ENCODE measurements around the gene SLAMF9.

Gene SLAMF9

DNA sequence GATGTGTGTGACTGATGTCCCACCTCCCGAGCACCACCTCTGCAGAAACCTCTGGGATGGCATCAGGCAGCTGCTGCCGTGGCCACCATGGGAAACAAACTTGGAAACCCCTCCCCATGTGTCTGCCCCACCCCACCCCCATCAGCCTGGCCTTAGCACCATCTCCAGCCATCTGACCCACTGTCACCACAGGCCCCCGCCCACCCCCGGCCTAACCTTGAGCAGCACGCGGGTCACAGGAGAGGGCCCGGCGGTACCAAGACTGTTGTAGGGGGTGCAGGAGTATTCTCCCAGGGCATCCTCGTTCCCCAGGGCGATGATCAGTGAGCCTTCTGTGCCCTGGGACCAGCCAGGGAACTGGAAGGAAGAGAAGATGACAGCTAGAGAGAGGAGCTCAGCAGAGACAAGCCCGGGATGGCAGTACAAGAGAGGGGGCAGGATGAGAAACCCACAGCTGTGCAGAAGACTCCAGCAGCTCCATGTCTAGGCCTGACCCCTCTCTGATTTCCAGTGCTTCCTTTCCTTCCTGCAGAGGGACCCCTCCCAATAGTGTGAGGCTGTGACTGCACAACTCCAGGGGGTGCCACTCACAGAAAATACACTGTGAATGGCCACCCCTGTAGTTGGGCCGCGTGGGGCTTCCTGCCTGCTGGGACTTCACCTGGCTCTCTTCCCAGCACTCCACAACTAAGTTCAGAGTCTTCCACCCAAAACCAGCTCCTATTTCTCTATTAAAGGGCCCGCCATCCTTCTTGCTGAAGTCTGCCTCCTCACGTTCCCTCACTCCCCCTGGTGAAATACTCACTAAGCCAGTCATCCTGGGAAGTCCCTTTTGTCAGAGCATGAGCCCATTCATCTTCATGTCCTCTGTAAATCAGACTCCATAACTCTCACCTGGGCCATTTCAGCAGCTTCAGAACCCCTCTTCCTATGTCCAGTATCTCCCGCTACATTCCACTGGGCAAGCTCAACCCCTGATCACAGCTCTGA lies 21.4 kb downstream of the SLAMF9 start:
- DNase-seq = no peak

DNA sequence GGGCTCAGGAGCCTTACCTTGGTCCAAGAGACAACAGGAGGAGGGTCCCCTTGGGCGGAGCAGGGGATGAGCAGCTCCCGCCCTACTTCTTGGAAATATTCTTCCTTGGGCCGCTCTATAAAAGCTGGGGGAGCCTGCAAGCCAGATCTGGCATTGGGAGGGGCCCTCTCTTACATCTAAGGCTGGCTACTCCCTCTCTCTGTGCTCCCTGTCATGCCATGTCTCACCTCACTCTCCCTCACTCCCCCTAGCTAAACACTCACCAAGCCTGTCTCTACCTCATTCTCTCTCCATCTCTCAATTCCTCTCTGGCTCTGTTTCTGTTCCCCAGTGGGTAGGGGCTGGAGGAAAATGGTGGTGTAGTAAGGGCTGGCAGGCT lies 22.3 kb downstream of the SLAMF9 start:
- DNase-seq = no peak

DNA sequence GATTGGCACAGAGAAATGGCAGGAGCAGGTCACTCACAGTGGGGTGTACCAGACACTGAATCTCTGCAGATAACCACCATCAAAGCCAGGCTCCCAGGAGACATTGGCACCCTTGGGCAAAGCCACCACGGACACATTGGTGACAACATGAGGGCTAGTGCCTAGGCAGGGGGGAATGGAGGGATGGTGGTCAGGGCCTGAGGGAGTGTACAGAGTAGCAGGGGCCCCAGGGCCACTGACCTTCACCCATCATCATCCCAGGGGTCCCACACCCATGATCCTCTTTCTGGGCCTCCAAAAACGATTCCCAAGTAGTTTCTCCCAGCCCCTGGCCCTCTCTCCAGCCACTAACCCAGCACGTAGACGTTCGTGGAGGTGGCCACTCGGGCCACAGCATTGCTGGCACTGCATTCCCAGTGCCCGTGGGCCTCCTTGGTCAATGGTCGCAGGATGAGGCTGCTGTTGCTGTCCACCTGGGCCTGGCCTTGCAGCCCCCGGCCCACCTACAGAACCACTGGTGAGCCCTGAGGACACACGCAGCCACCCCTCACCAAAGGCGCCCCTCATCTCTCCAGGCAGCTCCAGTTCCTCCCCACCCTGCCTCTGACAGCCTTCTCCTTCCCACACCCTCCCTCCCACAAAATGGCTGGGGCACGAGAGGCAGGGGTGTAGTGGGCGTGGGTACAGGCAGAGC lies 22.8 kb downstream of the SLAMF9 start:
- DNase-seq = no peak

DNA sequence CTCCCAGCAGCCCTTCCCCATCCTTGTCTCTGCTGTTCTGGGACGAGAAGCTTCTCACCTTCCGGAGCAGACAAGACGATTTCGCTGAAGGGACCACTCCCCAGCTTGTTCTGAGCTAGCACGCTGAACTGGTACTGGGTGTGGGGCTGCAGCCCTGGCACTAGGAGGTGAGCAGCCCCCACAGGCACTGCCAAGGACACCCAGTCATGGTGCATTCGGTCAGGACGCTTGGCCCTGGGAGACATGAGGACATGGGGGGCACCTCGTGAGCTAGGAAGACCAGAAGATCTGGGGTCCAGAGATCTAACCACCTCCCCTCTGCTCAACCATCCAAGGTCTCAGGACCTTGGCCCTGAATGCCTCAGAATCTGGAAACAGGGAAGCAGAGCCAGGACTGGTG lies 23.4 kb downstream of the SLAMF9 start:
- DNase-seq = no peak

DNA sequence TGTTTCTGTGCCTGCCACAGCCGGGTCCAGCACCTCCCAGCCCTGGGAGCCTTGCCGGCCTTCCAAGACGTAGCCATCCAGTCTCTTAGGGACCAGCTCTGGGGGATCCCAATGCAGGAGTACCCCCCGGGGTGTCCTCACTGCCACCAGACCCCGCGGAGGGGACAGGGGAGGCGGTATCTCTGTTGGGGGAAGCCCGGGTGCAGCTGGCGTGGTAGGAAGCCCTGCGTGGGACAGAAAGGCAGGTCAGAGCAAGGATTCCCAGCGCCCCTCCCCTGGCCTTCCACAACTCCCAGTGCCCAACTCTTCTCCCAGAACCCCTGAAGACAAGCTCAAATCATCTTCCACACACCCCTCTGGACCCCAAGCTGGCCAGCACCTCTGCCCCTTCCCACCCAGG lies 23.8 kb downstream of the SLAMF9 start:
- no peak for DNase-seq

DNA sequence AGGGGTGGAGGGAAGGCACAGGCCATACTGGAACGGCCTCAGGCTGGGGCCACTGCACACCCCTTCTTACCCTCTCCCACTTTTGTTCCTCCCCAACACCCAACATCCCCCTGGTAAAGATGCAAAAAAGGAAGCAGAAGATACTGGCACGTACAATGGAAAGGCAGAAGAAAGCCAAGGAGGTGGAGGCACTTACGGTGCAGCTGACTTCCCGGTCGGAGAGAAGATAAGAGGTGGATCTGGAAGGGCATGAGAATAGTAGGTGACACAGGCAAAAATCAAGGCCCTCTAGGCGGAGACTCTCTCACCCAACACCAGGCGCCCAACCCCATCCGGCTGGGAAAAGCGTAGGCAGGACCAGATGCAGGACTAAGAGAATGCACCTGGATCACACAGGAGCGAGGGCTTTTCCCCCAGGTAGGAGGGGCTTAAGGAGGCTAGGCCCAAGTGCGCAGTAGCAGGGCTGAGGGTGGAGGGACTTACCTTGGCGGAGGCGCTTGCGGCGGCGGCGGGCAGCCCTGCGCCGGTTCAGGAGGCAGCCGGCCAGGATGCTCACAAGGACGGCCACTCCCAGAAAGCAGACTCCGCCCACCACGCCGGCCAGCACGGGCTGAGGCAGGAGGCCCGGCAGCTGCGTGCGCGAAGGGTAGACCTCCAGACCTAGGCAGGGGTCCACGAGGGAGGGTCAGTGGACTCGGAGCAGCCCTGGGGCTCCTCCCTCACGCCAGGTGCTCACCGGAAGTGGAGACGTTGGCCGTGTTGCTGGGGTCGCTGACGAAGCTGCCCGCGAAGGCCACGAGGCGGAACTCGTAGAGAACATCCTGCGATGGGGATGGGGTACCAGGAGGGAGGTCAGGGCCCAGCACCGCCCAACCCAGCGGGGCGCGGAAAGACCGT lies 24.6 kb downstream of the SLAMF9 start:
- no peak for DNase-seq

DNA sequence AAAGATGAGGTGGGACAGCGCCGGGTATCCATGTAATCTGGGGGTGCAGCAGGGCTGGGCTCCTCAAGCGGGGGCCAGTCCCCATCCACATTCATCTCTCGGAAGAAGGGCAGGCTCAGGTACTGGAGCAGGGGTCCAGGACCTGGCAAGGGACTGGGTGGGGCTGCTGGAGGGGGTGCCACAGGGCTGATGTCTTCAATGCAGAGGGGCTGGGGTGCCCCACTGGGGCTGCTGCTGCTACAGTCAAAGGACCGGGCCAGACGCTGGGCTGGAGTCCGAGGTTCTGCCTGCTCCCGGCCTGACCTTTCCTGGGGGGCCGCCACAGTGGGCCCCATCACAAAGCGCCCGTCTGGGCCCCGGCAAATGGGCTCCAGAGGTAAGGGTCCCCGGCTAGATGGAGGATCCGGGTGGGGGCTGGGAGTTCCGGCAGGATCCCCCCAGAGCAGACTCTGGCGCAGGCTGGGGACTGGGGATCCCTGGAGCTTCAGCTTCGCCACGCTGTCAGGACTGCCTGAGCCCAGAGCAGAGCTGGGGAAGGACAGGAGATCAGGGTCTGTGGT lies 25.5 kb downstream of the SLAMF9 start:
- DNase-seq = no peak

DNA sequence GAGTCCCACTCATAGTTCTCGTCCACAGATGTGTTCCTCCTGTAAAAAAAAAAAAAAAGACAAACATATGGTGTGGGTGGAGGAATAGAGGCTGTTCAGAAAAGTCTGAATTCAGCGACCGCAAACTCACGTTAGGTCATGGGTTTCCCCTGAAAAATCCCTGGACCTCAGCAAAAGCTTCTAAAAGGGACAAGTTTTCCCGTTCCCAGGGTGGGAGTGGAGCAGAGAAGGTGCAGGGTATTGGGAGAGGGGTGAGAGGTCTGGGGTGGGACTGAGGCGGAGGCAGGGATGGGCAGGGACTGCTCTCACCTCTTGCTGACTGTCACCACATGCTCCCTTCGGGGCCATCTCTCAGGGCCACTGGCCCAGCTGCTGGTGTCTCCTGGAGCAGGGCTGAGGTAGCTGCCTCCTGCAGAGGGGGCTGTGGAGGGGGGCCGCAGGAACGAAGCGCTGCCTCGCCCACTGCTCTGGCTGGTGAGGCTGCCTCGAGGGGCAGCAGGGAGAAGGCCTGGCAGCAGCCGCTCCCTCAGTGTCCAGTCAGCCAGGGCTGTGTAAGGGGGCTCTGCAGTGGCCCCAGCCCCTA lies 26.1 kb downstream of the SLAMF9 start:
- no peak for DNase-seq

DNA sequence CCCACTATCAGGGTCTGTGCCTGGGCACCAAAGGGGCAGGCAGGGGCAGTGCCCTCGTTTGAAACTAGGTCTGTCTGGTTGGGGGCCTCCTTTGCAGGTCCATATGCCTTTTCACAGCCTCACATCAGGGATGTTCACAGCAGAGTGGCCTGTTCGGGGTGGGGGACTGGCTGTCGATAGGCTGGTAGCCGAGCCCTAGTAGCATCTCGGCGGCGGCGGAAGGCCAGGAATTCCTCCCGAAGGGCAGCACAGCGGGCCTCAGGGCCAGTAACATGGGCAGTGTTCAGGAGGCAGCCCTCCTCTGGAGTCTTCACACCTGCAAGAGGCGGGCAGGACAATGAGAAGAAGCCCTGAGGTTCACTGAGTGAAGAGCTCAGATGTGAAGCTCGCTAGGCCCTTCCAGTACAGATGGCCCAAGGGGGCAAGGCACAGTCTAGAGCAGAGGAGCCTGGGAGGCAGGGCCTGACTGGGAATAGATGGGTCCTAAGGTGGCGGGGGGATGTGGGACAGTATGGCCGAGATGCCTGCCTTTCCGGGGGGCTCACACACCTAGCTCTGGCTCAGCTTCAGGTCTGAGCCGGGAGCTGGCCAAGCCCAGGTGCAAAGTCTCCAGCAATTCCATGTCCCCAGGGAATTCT lies 26.7 kb downstream of the SLAMF9 start:
- no peak for DNase-seq

DNA sequence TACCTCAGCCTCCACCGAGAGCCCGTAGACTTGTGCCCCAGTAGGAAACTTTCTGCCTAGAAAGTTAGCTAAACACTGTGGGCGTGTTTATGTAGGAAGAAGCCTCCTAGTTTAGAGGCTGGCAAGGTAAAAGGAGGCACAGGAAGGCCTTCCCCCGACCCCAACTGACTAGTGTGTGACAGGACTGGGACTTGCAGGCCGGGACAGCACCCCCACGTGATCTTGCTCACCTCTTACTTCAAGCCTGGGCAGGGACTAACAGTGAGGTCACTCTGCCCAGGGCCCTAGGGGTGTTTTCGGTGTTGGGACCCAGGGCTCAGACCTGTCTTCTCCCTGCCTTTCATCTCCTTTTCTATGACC lies 28.3 kb downstream of the SLAMF9 start:
- DNase-seq = peak; percentile 52

DNA sequence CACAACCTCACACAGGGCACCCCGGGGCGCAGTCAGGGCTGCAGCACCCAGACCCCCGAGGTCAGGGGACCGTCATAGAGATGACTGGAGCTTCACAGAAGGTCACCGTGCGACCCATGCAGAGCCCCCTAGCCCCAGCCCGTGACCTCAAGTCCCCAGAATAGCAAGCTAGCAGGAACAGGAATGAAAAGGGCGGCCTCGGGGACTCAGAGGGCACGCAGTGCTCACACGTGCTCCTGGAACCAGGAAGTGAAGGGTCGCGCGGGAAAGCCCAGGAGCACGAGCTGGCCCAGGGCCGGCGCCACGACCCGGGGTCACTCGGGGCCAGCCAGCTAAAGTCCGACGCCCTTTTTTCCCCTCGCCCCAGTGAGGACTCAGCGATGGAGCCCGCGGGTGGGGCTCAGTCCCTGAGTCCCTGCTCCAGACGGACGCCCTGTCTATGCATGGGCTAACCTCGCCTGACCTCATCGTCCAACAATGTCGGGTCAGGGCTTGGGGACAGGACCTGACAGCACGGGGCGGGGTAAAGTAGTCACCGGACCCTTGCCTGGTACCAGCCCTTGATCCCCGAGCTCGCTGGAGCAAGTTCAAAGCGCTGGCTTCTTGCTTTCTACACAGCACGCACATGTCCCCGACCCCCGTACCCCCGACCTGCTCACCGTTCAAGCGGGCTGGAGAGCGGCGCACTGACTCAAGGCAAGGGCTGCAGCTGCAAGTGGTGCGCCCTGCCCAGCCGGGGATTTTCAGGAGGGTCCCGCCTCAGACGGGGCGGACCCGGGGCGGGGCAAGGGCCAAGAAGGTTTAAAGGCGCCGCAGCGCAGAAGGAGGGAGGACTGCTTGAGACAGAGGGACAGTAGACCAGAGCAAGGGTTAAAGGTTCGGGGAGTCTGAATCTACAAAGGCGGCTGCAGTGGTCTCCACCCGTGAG lies 29.0 kb downstream of the SLAMF9 start, which contains the start of gene TAGLN2:
TAGLN2 (minus strand) TSS at position 717 of the 928 bp plus-strand sequence. CDS start 4,998 bp downstream, outside the sequence.
- DNase-seq = peak; percentile 91

DNA sequence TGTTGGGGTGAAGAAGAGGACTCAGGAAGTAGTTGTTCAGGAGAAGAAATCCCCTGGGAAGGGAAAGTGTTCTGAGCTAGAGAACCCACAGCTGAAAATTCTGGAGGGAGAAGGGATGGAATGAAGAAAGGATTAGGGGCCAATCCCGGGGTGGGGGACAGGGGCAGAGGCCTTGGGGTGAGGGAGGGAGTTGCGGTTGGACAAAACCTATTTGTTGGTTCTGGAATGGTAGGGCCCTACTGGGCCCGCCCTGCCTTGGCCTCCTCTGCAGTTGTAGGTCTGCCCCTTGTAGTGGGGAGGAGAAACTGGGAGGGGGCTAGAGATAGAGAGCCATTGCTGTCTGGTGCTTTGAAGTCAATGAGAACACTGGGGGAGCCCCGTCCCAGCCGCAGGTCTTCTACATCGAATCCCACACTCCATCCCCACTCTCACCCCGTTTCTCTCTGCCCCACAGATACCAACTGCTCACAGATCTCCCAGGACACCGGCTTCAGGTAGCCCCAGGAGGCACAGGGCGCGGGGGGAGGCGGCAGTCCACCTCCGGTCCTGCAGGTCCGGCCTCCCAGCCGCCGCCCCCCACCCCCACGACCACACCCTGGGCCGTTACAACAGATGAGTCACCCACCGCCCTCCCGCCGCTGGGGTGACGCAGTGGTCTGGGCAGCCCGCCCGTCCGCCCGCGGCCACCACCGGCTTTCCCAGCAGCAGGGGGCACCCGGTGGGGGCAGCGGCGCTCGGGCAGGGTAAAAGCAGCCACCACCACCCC lies 29.8 kb downstream of the SLAMF9 start:
- DNase-seq = peak; percentile 74

DNA sequence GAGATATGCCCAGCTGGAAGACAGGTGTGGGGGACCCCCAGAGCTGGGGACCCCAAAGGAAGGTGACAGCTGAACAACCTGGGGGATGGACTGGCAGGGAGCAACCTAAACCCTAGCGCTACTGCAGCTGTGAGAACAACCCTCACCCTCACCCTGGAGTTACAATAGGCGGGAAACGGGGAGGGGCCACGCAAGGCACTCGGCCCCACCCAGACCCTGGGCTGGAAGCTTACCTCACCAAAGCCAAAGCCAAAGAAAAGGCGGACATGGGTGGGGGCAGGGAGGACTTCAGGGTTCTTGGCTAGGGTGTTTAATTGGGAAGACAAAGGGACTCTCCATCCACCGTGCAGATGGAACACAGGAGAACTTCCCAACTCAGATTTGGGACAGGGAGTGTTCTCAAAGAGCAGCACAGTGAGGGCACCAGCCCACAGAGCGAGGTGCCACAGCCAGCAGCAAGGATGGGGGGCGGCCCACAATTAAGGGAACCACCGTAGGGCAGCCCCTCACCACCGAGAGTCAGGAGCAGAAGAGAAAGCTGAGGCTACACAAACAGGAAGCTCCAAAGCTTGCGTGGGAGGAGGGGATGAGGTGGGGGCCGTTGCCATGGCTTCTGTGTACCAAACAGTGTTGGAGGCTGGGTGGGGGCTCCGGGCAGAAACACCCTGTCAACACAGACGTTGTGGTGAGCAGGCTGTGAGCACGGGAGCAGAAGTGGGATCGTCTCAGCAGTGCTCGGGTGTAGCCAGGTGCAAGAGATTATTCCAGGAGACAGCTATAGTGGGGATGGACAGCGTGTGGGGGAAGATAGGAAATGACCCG lies 30.6 kb downstream of the SLAMF9 start:
- peak; percentile 74 for DNase-seq

DNA sequence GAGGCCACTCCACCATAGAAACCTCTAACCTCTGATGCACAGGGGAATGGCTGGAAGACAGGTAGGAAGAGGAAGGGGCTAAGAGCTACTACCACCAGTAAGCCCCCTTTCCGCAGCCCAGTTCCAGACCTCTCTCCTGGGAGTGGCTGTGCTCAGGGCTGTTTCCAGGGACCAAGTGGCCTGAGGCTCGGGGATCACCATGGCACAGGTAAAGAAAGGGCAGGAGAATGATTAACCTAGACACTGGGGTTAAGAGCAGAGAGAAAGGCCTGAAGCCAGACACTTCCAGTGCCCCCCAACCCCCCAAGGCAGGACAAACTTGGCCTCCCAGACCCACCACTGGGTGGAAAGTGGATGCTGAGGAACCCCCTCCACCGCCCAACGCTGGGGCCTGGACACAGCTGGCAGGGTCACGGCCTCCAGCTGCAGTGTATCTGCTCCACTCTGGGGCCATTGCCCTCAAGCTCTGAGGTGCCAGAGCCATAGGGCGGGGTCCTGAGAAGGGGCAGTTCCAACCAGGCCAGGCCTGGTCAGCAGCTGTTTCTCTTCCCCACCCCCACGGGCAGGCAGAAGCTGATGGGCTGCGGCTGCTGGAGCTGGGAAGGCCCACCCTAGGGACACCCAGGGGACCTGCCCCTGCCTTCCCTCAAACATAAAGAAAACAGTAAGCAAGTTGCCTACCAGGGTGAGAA lies 31.4 kb downstream of the SLAMF9 start:
- no peak for DNase-seq

DNA sequence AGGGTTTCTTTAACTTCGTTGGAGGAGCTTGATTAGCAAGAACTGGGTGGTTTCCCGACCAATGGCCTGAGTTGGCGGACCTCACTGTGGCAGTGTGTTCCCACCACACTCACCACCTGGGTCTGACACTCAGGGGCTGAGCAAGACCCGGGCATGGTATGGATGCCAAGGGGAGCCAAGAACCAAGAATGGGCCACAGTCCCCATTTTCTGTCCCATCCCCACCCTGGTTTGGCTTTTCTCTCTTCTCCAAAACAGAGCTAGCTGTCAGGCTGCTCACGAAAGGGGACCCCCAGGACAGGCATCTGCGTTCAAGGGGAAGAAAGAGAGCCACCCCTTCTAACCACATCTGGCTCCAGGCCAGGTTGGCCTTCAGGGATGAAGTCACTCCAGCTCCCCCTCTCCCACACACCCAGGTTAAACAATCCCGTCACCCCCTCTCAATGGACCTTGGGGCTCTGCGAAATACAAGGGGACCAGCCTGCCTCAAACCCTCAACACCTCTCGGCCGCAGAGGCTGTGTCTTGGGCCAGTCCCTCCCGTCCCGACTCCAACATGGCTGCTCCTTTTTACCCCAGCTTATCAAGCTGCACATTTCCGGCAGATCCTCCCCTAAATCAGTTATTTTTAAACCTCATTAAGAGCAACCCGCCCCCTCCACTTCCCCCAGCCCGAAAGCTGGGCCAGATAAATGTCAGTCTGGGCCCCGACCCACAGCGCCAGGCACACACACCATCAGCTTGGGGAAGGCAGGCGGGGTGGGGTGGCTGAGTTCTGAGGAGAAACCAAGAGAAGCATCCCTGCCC lies 32.1 kb downstream of the SLAMF9 start:
- DNase-seq = no peak

DNA sequence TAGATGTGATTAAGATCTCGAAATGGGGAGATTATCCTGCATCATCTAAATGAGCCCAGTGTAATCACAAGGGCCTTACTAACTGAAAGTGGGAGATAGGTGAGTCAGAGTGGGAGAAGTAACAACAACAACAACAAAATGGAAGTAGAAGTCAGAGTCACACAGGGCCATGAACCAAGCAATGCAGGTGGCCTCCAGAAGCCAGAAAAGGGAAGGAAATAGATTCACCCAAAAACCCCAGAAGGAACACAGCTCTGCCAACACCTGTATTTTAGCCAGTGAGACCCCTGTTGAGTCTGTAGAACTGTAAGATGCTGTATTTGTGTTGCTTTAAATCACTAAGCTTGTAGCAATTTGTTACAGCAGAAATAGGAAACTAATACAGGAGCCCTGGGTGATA lies 32.8 kb downstream of the SLAMF9 start:
- DNase-seq = no peak

DNA sequence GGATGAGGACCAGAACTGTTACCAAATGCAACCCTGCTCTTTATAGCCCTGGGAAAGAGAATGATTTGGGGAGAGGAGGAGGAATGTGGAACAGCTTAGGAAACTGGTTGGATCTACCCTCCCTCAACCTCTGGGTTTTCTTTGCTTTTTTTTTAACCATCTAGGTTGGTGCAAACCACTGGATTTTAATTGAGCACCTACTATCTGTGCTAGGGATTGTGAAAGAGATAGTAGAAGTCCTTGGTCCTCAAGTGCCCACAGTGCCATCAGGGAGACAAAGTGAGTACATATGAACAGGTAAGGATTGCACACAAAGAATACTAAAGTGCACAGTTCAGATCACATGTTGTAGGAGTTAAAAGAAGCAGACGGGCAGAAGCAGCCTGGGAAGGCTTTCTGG lies 33.4 kb downstream of the SLAMF9 start:
- no peak for DNase-seq
